Fibroblast of upper back skin (primary cell): ENCODE measurements around the gene MUC20.
A peak's percentile ranks its signal among the peaks of the same experiment; 100 is the strongest.
"Not testable (repeated sequence)": the region's sequence is repeated elsewhere in the genome, so short reads cannot be mapped to it uniquely, and the experiment has no call there.

Experiments
- DNase-seq: peaks from one replicate; pipeline ENCODE4 v3.0.0-alpha.2; 2013

Gene MUC20

DNA sequence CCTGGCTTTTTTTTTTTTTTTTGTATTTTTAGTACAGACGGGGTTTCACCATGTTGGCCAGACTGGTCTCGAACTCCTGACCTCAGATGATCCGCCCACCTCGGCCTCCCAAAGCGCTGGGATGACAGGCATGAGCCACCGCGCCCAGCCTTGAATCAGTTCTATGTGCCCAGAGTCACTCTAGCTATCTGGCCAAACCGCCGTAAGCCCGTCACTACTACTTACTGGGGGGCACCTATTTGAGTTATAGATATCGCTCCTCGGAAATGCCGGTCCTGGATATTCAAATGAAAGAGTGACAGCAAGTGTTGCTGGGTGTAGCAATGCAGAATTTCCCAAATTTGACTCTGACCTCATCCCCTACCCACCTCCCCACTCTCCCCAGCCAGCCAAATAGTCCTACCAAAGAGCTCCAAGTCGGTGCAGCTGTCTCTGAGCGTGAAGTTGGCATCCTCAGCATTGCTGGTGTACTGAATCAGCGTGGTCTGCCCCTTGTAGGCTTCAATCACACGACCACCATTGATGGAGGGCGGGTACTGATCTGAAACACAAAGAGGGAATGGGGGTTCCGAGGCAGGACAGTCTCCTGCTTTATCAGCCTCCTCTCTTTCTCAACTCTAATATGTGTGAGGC lies 38.1 kb downstream of the MUC20 start:
- DNase-seq: no peak

DNA sequence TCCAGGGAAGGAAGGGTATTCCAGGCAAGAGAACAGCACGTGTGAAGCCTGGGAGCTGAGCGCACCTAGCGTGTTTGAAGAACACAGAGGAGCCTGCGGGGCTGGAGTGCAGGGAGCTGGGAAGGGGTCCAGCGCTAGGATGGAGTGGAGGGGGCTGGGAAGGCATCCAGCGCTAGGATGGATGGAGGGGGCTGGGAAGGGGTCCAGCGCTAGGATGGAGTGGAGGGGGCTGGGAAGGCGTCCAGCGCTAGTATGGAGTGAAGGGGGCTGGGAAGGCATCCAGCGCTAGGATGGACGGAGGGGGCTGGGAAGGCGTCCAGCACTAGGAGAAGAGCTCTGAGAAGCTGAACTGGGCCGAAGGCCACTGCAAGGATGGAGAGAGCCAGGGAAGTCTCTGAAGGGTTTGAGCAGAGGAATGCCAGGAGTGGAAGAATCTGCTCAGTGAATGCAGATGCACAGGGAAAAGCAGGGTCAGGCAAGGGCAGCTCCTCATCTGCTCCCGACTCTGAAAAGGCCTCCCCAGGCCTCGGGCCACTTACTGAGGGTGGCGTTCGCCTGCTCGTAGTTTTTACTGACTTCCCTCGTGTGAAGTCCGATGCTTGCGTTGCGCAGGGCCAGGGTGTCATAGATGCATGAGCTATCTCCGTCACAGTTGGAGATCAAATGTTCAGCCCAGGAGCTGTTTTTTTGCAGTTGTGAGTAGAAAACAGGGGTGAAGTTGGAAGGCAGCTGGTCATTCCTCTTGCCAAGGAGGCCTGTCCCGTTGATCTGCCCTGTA lies 39.8 kb downstream of the MUC20 start:
- DNase-seq: peak; percentile 7

DNA sequence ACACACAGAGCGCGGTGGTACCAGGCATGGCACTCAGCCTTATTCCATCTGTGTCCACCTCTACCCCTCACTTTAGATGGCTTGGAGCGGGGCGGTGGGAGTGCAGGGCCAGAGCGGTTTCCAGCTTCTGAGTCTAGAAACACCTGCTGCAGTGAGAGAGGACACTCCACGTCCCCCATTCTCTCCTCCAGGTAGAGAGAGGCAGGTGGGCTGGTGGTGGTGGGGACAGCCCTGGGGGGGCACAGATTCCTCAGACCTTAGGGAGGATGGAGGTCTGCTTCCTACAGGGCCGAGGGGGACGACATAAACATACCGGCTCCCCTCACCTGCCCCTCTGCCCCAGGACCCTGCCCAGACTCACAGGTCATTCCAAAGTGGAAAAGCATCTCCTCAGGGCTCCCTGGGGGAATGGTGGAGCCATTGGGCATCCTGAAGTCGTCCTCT lies 40.4 kb downstream of the MUC20 start:
- no peak for DNase-seq

DNA sequence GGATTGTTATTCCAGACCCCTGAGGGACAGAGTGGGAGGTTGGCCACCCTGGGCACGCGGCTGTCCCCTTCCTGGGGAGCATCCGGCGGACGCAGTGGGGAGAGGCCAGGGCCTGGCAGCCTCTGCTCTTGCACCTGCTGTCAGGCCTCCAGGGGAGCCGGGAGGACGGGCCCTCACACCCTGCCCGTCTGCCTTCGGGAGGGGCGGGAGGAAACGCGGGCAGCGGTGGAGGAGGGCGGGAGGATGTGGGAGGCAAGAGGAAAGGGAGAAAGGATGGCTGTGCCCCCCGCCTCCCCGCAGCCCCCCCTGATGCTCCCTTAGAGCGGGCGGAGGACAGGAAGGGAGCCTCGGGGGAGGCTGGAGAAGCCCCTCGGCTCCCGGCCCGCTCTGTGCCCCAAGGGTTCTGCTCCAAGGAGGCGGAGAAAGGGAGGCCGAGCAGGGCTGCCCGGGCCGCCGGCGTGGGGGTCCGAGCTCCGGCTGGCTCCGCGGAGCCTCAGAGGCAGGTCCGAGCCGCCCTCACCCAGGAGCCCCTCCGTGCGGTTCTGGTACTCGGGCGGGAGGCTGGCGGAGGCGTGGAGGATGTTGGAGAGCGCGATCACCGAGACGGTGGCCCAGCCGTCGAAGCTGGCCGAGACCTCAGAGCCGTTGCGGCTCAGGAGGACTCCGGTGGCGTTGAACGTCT lies 40.9 kb downstream of the MUC20 start:
- DNase-seq: no peak

DNA sequence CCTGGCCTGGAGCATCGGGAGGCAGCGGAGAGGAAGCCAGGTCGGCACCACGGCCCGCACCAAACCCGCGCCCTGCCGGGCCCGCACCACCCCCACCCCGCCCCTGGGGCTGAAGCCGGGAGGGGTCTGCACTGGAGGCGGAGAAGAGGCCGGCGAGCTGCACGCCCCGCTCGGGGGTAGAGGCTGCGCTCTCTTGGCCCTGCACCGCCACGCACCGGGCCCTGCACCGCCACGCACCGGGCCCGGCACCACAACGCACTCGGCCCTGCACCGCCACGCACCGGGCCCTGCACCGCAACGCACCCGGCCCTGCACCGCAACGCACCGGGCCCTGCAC lies 41.4 kb downstream of the MUC20 start:
- no peak for DNase-seq

DNA sequence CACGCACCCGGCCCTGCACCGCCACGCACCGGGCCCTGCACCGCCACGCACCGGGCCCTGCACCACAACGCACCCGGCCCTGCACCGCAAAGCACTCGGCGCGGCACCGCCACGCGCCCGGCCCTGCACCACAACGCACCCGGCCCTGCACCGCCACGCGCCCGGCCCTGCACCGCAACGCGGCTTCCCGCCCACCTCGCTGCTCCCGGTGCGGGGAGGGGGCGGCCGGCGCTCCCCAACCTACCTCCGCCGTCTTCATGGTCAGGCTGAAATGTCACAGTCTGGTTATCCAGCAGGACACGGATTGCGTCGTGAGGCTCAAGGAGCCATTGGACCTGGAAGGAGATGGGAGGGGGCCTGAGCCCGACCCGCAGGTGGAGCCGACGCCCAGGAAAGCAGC lies 41.8 kb downstream of the MUC20 start:
- no peak for DNase-seq

DNA sequence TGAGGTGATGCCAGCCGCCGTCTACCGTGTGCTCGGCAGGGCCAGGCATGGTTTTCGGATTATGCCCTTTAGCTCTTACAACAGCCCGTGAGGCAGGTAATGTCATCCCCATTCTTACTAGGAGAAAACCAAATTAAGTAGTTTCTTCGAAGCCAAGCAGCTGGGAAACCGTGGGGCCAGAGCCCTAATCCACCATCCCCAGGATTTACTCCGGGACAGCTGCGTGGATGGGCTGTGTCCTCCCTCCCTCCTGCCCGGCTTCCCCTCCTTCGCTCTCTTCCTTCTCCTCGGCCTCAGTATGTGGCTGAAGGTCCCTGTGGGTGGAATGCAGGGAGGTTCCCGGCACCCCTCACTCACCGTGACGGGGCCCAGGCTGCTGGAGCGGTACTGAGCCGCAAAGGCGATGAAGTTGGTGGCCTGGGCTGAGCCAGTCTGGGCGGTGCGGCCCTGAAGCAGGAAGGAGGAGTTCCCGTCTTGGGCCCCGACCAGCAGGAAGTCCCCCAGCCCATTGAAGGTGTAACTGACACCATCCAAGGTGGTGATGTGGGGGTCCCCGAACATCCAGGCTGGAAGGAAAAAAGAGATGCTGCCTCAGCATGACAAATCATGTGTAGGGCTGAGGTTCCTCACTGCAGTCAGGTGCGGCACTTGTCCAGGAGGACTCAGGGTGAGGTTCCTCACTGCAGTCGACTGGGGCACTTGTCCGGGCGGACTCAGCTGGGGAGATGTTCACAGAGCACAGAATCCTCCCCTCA lies 42.5 kb downstream of the MUC20 start:
- no peak for DNase-seq

DNA sequence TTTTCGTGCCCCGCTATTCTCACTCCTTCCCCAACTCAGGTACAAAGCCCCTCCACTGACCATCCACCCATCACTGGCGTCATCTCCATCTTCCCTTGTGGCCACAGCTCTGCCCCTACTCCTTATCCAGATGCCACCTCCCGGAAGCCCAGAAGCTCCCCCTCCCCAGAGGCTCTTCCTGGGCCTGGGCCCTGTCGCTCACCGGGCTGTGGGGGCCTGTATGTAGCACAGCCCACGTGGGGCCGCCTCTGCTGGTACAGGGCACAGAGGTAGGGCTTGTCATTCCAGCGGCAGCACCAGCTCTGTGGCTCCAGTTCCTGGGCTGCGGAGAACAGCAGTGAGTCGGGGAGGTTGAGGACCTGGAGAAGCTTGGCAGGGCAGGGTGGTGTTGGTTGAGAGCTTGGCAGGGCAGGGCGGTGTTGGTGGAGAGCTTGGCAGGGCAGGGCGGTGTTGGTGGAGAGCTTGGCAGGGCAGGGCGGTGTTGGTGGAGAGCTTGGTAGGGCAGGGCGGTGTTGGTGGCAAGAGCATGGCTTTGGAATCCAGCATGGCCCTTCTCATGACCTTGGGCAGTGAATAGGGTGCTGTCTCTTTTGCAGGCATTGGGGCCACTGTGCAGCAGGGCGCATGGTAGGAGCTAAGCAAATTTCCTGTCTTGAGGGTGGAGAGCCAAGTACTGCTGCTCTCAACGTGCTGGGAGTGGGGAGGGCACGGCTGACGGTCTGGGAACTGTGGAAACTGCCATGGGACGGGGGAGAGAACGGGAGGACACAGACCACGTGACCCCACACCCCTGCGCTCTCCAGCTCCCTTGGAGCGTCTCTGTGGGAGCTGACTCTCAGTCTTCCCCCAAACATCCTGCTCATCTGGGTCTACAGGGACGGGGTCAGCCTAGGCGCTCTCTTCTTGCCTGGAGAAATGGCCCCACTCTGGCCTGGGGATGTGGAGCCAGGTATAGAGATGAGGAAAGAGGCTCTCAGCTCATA lies 43.4 kb downstream of the MUC20 start:
- DNase-seq: no peak

DNA sequence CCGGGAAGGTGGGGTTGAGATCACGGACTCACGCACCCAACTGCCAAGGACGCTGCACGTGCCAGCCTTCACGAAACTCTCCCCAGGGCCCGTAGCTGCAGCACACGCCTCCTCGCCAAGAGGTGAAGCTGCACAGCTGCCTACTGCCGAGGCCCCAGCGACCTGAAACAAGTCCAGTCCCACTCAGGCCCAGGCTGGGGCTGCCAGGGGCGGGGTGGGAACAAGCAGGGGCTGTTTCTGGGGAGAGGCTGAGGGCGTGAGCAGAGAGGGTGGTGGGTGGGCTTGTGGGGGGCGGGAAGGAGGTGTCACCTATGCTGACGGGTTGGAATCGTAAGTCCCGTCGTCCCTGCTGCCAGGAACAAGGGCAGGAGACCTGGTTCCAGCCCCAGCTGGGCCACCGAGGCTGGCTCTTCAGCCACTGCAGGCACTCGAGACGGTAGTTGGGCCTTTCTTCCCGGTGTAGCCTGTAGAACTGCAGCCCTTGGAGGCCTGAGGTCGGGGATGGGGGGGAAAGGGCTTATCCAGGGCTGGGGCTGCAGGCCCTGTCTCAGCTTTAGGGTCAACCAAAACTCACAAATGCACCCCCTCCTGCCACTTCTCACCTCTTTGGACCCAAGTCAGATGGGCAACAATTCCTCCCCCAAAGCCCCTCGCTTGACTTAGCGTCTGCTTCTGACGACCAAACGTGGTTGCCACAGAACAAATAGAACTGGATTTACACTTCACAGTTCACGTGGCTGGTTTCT lies 44.4 kb downstream of the MUC20 start:
- no peak for DNase-seq

DNA sequence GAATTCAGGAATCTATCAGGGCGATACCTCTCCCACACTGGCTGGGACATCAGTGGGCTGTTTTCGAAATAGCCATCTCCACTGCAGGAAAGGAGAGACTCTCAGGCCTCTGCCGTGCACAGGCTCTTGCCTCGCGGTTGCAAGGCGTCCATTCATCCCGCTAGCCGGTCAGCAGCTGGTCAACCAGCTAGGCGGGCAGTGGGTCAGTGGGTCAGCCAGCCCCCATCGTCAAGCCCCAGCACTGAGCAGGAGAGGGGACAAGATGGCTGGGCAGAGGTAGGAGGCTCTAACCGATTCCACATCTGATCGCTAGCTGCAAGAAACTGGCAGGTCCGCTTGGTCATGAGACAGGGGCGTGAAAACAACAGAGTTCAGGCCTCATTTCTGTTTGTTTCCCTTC lies 45.9 kb downstream of the MUC20 start:
- DNase-seq: no peak

DNA sequence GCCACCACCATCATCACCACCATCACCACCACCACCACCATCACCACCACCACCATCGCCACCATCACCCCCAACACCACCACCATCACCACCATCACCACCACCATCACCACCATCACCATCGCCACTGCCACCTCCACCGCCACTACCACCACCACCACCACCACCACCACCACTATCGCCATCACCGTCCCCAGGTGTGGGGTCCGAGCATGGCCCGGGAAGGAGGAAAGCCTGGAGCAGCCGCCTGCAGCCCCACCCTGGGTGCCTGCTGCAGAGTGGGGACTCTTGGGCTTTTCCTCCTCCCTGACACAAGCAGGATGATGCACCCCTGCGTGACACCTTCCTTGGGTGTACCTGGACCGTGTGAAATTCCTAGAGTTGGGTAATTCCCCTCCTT lies 47.0 kb downstream of the MUC20 start:
- no peak for DNase-seq

DNA sequence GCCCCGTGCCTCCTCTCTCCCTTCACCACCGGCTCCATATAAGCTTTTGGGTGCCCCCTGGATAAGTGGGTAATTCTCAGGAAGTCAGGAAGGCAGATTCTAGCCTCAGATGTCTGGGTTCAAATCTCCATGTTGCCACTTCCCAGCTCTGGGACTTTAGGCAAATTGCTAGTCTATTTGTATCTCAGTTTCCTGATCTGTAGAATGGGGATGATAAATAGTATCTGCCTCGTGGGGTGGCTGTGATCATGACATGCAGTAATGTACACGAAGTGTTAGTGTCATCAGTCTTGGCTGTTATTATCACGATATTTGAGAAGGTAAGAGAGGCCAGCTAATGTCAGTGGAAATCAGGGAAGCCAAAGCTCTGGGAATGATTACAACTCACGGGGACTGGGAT lies 47.6 kb downstream of the MUC20 start:
- no peak for DNase-seq

DNA sequence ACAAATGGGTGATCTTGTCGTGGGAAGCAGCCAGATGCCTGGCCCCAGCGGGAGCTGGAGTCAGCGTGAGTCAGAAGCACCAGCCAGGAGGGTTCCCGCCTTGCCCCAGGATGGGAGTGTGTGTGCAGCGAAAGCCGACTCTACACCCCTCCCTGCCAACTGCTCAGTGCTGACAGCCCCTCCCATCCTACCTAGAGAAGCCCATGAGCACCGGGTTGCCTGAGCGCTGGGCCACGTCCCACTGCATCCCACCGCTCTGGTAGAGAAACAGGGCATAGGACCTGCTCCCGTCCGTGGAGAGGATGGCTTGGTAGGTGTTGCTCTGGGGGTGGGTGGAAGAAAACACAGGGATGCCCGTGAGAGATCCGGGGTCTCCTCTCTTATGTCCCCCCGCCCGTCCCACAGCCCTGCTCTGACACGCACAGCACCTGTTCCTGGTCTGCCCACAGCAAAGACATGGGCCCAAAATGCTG lies 48.1 kb downstream of the MUC20 start:
- no peak for DNase-seq

DNA sequence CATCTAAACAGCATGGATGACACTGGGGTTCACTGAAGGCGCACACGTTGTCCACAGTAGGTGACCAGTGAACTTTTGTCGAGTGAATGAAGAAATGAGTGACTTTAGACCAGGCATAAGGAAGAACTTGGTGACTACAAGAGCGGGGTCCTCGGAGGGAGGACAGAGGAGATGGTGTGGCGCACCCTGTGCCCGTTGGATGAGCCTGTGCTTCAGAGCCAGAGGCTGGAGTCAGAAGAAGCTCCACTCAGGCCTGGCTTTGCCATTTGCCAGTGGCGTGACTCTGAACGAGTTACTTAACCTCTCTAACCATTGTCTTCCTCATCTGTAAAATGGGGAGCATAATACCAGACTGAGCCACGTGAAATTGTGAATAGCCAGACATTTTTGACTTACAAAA lies 48.8 kb downstream of the MUC20 start:
- no peak for DNase-seq

DNA sequence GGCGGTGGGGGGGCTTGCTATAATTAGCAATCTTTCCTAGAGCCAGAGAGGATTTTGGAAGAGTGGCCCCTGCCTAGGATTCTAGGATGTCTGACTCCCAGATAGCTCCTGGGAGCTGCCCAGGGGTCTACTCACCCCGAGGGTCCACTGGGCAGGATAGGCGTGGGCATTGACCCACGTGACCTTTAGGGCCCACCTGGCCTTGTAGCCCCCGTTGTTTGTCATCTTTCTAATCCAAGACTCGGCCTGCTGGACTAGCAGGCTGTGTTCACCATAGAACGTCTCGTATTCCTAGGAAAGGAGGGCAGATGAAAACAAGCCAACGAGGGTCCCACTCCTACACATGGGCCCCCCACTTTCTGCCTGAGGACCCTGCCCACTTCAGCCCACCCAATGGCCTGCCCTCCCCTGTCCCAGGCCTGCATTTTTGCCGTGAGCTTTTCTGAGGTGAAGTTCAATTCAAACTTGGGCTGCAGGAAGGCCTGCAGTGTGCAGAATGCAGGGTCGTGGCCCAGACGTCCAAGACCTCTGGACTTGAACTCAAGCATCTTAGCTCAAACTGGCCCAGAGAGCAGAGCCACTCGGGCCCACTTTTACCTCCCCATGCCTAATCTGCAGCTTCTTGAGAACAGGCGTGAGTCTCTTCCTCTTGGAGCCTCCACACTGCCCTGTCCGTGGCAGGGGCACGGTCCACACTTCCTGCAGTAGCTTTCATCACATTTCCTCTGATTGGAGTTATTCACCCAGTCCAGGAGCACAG lies 49.5 kb downstream of the MUC20 start:
- DNase-seq: no peak

DNA sequence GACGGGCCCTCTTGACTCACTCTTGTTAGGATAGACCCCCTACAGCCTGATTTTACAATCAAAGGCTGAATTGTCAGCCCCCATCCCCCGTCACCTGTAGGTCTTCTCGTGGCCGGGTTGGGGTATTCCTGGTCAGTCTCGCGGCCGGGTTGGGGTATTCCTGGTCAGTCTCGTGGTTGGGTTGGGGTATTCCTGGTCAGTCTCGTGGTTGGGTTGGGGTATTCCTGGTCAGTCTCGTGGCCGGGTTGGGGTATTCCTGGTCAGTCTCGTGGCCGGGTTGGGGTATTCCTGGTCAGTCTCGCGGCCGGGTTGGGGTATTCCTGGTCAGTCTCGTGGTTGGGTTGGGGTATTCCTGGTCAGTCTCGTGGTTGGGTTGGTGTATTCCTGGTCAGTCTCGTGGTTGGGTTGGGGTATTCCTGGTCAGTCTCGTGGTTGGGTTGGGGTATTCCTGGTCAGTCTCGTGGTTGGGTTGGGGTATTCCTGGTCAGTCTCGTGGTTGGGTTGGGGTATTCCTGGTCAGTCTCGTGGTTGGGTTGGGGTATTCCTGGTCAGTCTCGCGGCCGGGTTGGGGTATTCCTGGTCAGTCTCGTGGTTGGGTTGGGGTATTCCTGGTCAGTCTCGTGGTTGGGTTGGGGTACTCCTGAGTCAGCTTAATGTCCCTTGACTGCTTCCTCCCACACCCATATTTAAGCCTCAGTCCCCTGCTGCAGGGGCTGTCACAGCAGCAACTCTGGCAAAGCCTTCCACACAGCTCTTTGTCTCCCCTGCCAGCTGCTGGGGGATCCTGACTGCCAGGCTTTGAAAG lies 50.3 kb downstream of the MUC20 start:
- not testable (repeated sequence) for DNase-seq

DNA sequence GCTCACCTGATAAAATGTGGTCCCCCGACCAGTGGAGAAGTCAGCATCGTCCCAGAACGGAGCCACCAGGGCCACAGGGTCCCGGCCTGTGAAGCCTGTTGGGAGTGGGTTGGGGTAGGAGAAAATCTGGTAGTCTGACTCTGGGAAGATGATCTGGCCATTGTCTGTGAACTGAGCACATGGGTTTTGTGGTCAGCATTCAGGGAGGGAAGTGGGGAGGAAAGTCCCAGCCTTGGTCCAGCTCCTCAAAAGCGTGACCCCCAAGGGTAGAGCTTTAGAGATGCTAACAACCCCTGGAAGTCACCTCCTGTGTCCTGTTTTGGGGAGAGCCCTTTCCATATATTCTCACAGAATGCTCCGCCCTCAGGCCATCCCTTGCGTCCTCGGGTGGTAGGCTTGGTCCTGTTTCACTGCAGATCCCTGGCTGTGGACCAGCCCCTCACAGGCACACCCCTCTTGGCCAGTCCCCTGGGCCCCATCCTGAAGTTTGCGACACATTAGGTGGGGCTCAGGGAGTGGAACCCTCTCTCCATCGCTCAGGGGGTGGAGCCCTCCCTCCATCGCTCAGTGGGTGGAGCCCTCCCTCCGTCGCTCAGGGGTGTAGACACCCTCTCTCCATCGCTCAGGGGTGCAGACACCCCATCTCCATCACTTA lies 51.0 kb downstream of the MUC20 start:
- no peak for DNase-seq

DNA sequence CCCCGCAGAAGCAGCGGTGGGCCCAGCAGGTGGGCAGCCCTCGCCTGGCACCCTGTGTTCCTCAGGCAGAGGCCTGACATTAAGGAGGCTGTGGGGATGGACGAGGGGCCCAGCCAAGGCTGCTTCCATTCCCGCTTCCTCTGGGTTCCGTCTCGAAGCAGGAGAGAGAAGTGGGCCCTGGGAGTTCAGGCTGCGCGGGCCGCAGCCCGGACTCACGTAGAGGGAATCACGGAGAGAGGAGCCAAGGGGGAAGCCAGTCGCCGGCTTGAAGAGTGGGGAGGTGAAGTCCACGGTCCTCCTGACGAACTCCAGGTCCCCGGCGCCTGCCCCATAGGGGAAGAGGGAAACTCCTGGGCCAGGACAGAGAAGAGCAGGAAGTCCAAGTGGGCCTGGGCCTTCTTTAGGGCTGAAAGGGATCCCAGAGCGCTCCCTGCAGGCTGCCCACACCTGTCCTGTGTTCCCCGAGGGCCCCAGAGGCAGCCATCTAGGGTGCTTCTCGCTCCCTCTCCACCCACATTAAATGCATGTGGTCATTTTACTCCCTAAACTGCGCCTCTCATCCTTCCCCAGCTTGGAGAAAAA lies 53.3 kb downstream of the MUC20 start:
- DNase-seq: no peak

DNA sequence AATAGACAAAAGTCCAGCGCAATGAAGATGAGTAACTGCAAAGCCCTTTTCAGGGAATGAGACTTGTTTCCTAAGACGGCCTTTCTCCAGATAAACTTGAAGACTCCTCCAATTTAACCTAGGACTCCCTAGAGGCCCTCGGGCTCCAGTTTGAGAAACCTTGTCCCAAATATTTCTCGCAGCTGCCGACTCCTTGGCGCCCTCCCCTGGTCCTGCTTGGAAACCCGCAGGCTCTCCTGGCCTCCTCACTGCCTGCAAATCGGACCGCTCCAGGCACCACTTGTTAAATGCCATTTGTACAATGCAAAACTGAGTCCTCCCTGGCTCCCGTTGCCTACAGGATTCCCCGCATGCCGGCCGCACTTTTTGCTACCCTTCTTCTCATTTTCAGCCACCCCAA lies 54.1 kb downstream of the MUC20 start:
- no peak for DNase-seq
